ENCODE results near the gene SIKE1.

- no peak for TF ChIP-seq CTCF (IDR thresholded peaks at IDR 0.05)
- no peak for TF ChIP-seq POLR2AphosphoS5 (IDR thresholded peaks at IDR 0.05)
- TF ChIP-seq EP300 (IDR thresholded peaks at IDR 0.05), result no peak
Observed at GRCh38 chr1:114771992-114772391, 8.5 kb downstream of the SIKE1 start.
